SK-N-MC (cell line): ENCODE data around the gene PHC2.

Experiments used
- DNase-seq: peaks from one replicate; pipeline ENCODE4 v3.0.0-alpha.2; 2011; ENCODE audit warnings: low read depth, low spot score
- H3K27ac ChIP-seq: fragments of 200-600 bp; sonication (generic); 2 replicates; pipeline ENCODE4 v1.5.1; 2016; ENCODE audit warnings: mixed run types
- H3K36me3 ChIP-seq: fragments of 200-600 bp; sonication (generic); 2 replicates; pipeline ENCODE4 v1.6.1; 2017; ENCODE audit warnings: antibody characterized with exemption, low read length, mixed read lengths; ENCODE audit not compliant: insufficient read depth
- H3K4me3 ChIP-seq: fragments of 200-600 bp; sonication (generic); 2 replicates; pipeline ENCODE4 v1.5.1; 2016
- H3K9ac ChIP-seq: fragments of 200-600 bp; sonication (generic); 2 replicates; pipeline ENCODE4 v1.8.0; 2017; ENCODE audit warnings: mixed run types, mixed read lengths; ENCODE audit not compliant: insufficient read length
- H3K9me3 ChIP-seq: fragments of 200-600 bp; sonication (generic); 2 replicates; pipeline ENCODE4 v1.6.1; 2017; ENCODE audit warnings: low read depth, mild to moderate bottlenecking, antibody characterized with exemption, low read length, moderate library complexity, mixed read lengths
- EZH2 ChIP-seq: fragments of 200-600 bp; sonication (generic); IDR thresholded peaks from one replicate; pipeline ENCODE4 v1.6.1; 2017; ENCODE audit warnings: antibody characterized with exemption
- FOXP2 ChIP-seq: optimal IDR thresholded peaks from 2 replicates; pipeline ENCODE3; 2011; ENCODE audit warnings: mild to moderate bottlenecking, moderate library complexity; ENCODE audit not compliant: insufficient read depth; ENCODE audit errors: extremely low read length, control extremely low read depth
- POLR2AphosphoS5 ChIP-seq: IDR thresholded peaks from 2 replicates; pipeline ENCODE4 v1.6.1; 2012; ENCODE audit warnings: mild to moderate bottlenecking, low read depth, low read length, borderline replicate concordance

PHC2 gene

GRCh38 chr1:33322109-33322508 lies 108.8 kb downstream of the PHC2 start:
- Histone ChIP-seq H3K9me3 (no peaks in the 10 kb centered on the region), H3K36me3 (peaks cover 41% of the 10 kb centered on the region), H3K4me3 (no peak overlapping the region), H3K27ac (no peak overlapping the region), H3K9ac (no peak overlapping the region)
- TF ChIP-seq POLR2AphosphoS5 (no peak), EZH2 (no peak), FOXP2 (no peak)
- no peak for DNase-seq

- Histone ChIP-seq H3K4me3 (no peak overlapping the region), H3K9ac (no peak overlapping the region), H3K9me3 (no peaks in the 10 kb centered on the region), H3K27ac (no peak overlapping the region), H3K36me3 (peaks cover 32% of the 10 kb centered on the region)
- TF ChIP-seq EZH2 (no peak), FOXP2 (no peak), POLR2AphosphoS5 (no peak)
- DNase-seq, result no peak
These were observed 109.7 kb downstream of the PHC2 start for GRCh38 chr1:33321178-33321577.

- DNase-seq, result no peak
- Histone ChIP-seq H3K36me3 (peaks cover 27% of the 10 kb centered on the region), H3K27ac (no peak within 1 kb of the TSS), H3K9ac (no peak within 1 kb of the TSS), H3K4me3 (no peak within 1 kb of the TSS), H3K9me3 (no peaks in the 10 kb centered on the region)
- no peak for TF ChIP-seq POLR2AphosphoS5
- no peak for TF ChIP-seq FOXP2
- no peak for TF ChIP-seq EZH2
These were observed 110.2 kb downstream of the PHC2 start, which contains the start of gene A3GALT2 for GRCh38 chr1:33320619-33321165. TSS of gene A3GALT2 (minus strand) at chr1:33321098. CDS start at chr1:33321098, 0 bp downstream.

- H3K27ac ChIP-seq, result no peak overlapping the region
- no peaks in the 10 kb centered on the region for H3K9me3 ChIP-seq
- no peak overlapping the region for H3K4me3 ChIP-seq
- DNase-seq, result no peak
- TF ChIP-seq POLR2AphosphoS5 (no peak), FOXP2 (no peak), EZH2 (no peak)
- no peak overlapping the region for H3K9ac ChIP-seq
- peaks cover 21% of the 10 kb centered on the region for H3K36me3 ChIP-seq
These were observed 110.8 kb downstream of the PHC2 start for GRCh38 chr1:33319949-33320618.

- Histone ChIP-seq H3K27ac (no peak overlapping the region), H3K9me3 (no peaks in the 10 kb centered on the region), H3K36me3 (peaks cover 14% of the 10 kb centered on the region; the same call in 1 of the 2 replicates), H3K4me3 (no peak overlapping the region), H3K9ac (no peak overlapping the region)
- TF ChIP-seq FOXP2 (no peak), POLR2AphosphoS5 (no peak)
- no peak for DNase-seq
These were observed 111.5 kb downstream of the PHC2 start for GRCh38 chr1:33319186-33319948.

DNA sequence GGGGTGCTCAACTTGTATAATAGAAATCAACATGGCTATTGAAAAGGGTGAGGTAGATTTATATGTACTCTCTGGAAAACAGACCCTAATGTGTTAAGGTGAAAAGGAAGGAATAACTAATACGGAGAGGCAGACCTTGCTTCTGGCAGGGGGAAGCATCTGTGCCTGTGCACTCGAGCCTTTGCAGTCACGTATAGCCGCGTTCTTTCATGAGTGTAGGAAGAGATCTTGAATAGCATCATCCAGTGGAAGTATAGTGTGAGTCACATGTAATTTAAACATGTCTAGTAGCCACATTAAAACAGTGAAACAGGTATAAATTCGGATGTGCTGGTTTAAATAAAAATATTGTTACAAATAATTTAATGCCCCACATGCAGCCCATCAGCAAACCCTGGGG lies 112.9 kb downstream of the PHC2 start:
- H3K36me3 ChIP-seq, result peaks cover 1% of the 10 kb centered on the region; the same call in 1 of the 2 replicates
- H3K9ac ChIP-seq, result no peak overlapping the region
- TF ChIP-seq POLR2AphosphoS5, result no peak
- TF ChIP-seq FOXP2, result no peak
- TF ChIP-seq EZH2, result no peak
- no peak overlapping the region for H3K4me3 ChIP-seq
- no peaks in the 10 kb centered on the region for H3K9me3 ChIP-seq
- DNase-seq, result no peak
- no peak overlapping the region for H3K27ac ChIP-seq

GRCh38 chr1:33317354-33317753 lies 113.5 kb downstream of the PHC2 start:
- DNase-seq, result no peak
- H3K36me3 ChIP-seq, result no peaks in the 10 kb centered on the region
- TF ChIP-seq FOXP2, result no peak
- no peak for TF ChIP-seq EZH2
- TF ChIP-seq POLR2AphosphoS5, result no peak

GRCh38 chr1:33316601-33317000 lies 114.3 kb downstream of the PHC2 start:
- Histone ChIP-seq H3K9me3 (no peaks in the 10 kb centered on the region), H3K9ac (no peak overlapping the region), H3K4me3 (no peak overlapping the region), H3K36me3 (no peaks in the 10 kb centered on the region), H3K27ac (no peak overlapping the region)
- TF ChIP-seq FOXP2 (no peak), POLR2AphosphoS5 (no peak), EZH2 (no peak)
- DNase-seq, result no peak

More at GRCh38 chr1:33317354-33317753, 113.5 kb downstream of the PHC2 start:
- Histone ChIP-seq H3K4me3 (no peak overlapping the region), H3K9me3 (no peaks in the 10 kb centered on the region), H3K27ac (no peak overlapping the region), H3K9ac (no peak overlapping the region)
